ENCODE results near the gene VASP. TPM values are rescaled to one million over a fixed set of nuclear protein-coding genes. Genes with fewer than 3 reads are reported as not detected.

Gene VASP
- total and polyA plus RNA-seq, 2 of the 13 experiments (the other 11 are each of a cell fraction or from before 2014, with no cell fraction given): 41.8 to 67.1 TPM

DNA sequence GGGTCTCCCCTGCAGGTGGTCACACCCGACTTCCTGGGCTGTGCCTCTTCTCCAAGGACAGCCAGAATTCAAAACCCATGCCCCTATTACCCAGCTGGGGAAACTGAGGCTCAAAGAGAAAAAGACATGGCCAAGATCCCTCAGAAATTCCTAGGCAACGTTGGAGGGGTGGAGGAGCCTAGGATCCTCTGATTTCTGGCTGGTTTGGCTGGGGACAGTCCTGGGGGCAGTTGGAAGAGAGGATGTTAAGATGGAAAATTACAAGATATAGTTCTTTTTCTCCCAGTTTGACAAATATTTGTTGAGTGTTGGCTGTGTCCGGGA, 2.4 kb downstream of the VASP start (continued):
- TF ChIP-seq FOSL1 (CRISPR knock-in tag; IDR thresholded peaks at IDR 0.05; ENCODE audit: borderline replicate concordance): no peak
- TF ChIP-seq NFKBIZ (CRISPR knock-in tag; IDR thresholded peaks at IDR 0.05): no peak
- no peak for TF ChIP-seq ZNF362 (CRISPR knock-in tag; IDR thresholded peaks at IDR 0.05; ENCODE audit: borderline replicate concordance)
- TF ChIP-seq DNMT3B (CRISPR knock-in tag; conservative IDR thresholded peaks at IDR 0.05): no peak; the same call in 1 of the 2 replicates
- no peak for TF ChIP-seq MTERF4 (CRISPR knock-in tag; IDR thresholded peaks at IDR 0.05)
- TF ChIP-seq ZNF691 (CRISPR knock-in tag; IDR thresholded peaks at IDR 0.05; ENCODE audit: borderline replicate concordance, low read depth): no peak
- TF ChIP-seq ZNF704 (CRISPR knock-in tag; IDR thresholded peaks at IDR 0.05; ENCODE audit: borderline replicate concordance): no peak
- TF ChIP-seq BHLHE40 (IDR thresholded peaks at IDR 0.05; ENCODE audit: low read length): no peak
- TF ChIP-seq ARID3A (IDR thresholded peaks at IDR 0.05; ENCODE audit: low read depth, low read length): no peak
- no peak for TF ChIP-seq SOX13 (IDR thresholded peaks at IDR 0.05)
- TF ChIP-seq SOX13 (CRISPR knock-in tag; conservative IDR thresholded peaks at IDR 0.05 in 1 of 2, IDR thresholded peaks at IDR 0.05 in 1 of 2): no peak
- no peak for TF ChIP-seq ZNF138 (CRISPR knock-in tag; IDR thresholded peaks at IDR 0.05; ENCODE audit: low read depth)
- TF ChIP-seq FOXC1 (CRISPR knock-in tag; IDR thresholded peaks at IDR 0.05; ENCODE audit: borderline replicate concordance): no peak
- no peak for TF ChIP-seq NONO (IDR thresholded peaks at IDR 0.05)
- 0 out of 2 replicates have a peak, but pooled peaks have one; percentile 17 for TF ChIP-seq NONO (CRISPR knock-in tag; conservative IDR thresholded peaks at IDR 0.05)
- no peak for TF ChIP-seq RORA (CRISPR knock-in tag; IDR thresholded peaks at IDR 0.05)
- TF ChIP-seq KAT7 (CRISPR knock-in tag; IDR thresholded peaks at IDR 0.05; ENCODE audit: borderline replicate concordance): no peak
- no peak for TF ChIP-seq ZNF784 (CRISPR knock-in tag; IDR thresholded peaks at IDR 0.05; ENCODE audit: borderline replicate concordance)
- 0 out of 2 replicates have a peak, but pooled peaks have one; percentile 3 for TF ChIP-seq AKAP8 (CRISPR knock-in tag; IDR thresholded peaks at IDR 0.05)
- no peak for TF ChIP-seq HOMEZ (CRISPR knock-in tag; IDR thresholded peaks at IDR 0.05; ENCODE audit: low read depth)
- TF ChIP-seq TEAD2 (CRISPR knock-in tag; IDR thresholded peaks at IDR 0.05): no peak
- no peak for TF ChIP-seq RXRA (CRISPR knock-in tag; IDR thresholded peaks at IDR 0.05)
- TF ChIP-seq POLR2G (IDR thresholded peaks at IDR 0.05; ENCODE audit: low read depth, low read length): peak; percentile 3; the same call in 1 of the 2 replicates
- no peak for TF ChIP-seq TRIM24 (CRISPR knock-in tag; IDR thresholded peaks at IDR 0.05)
